Omental fat pad (tissue), 4 donors: ENCODE results near the gene OPHN1. TPM values are rescaled to one million over a fixed set of nuclear protein-coding genes. Genes with fewer than 3 reads are reported as not detected.
A peak's percentile ranks its signal among the peaks of the same experiment; 100 is the strongest.

Experiments
- ATAC-seq: fragments of 150-250 bp; one replicate; pipeline ENCODE4 v1.9.1; 2016; ENCODE audit warnings: mild to moderate bottlenecking, moderate library complexity; ENCODE audit not compliant: low FRiP score
- DNase-seq: peaks from one replicate; pipeline ENCODE4 v3.0.0-alpha.2; 2019; ENCODE audit warnings: low spot score
- CTCF ChIP-seq, 3 donors: fragments of 450-650 bp; IDR thresholded peaks; one replicate each; pipeline ENCODE4 v1.5.1; 2016 to 2017; ENCODE audit warnings: antibody characterized with exemption in 3 of 3, mild to moderate bottlenecking in 3 of 3, moderate library complexity in 2 of 3
- total RNA-seq, 4 donors: library from RNA; depleted of rRNA; stranded (reverse); fragments of >200 nt; gene quantifications; one replicate each; pipeline ENCODE4 v1.1.0, GENCODE V29; 2016

Gene OPHN1
- total RNA-seq, 4 donors from 2014 or later, result 5.3 to 24.1 (median 6.6) TPM

- ATAC-seq, result no peak
- TF ChIP-seq CTCF (IDR thresholded peaks at IDR 0.05), result no peak
- no peak for DNase-seq
Observed at GRCh38 chrX:68203211-68203610, 230.1 kb downstream of the OPHN1 start.

GRCh38 chrX:68199062-68199848 lies 234.0 kb downstream of the OPHN1 start:
- no peak for TF ChIP-seq CTCF (IDR thresholded peaks at IDR 0.05)
- DNase-seq (no peak), ATAC-seq (no peak)

- no peak for ATAC-seq
- TF ChIP-seq CTCF (IDR thresholded peaks at IDR 0.05), result peak in 1 of 3 donors; percentile 33
- no peak for DNase-seq
Observed at GRCh38 chrX:68196939-68197791, 236.1 kb downstream of the OPHN1 start.

GRCh38 chrX:68195561-68195960 lies 237.7 kb downstream of the OPHN1 start:
- TF ChIP-seq CTCF (IDR thresholded peaks at IDR 0.05), result no peak
- DNase-seq (no peak), ATAC-seq (no peak)

- no peak for ATAC-seq
- TF ChIP-seq CTCF (IDR thresholded peaks at IDR 0.05), result no peak
Observed at GRCh38 chrX:68193786-68194185, 239.5 kb downstream of the OPHN1 start.

GRCh38 chrX:68193234-68193633 lies 240.1 kb downstream of the OPHN1 start:
- no peak for TF ChIP-seq CTCF (IDR thresholded peaks at IDR 0.05)
- DNase-seq (no peak), ATAC-seq (no peak)

More at GRCh38 chrX:68193786-68194185, 239.5 kb downstream of the OPHN1 start:
- DNase-seq, result no peak
